HL-60 (cell line): ENCODE data around the gene HOXD13.
A peak's percentile ranks its signal among the peaks of the same experiment; 100 is the strongest.

ENCODE experiments used
- GABPA ChIP-seq: IDR thresholded peaks from 2 replicates; pipeline ENCODE4 v1.6.1; 2012; ENCODE audit warnings: low read depth
- POLR2AphosphoS5 ChIP-seq: IDR thresholded peaks from 2 replicates; pipeline ENCODE4 v1.6.1; 2012; ENCODE audit warnings: low read depth
- TF ChIP-seq, protein P1 (sequence below): IDR thresholded peaks from one replicate; pipeline ENCODE4 v1.5.1; 2011; ENCODE audit warnings: low read length, control low read depth, inconsistent platforms; ENCODE audit not compliant: insufficient read depth
- TF ChIP-seq, protein P2 (sequence below): IDR thresholded peaks from 2 replicates; pipeline ENCODE4 v1.6.1; 2012; ENCODE audit warnings: low read depth; ENCODE audit not compliant: insufficient replicate concordance

DNA sequence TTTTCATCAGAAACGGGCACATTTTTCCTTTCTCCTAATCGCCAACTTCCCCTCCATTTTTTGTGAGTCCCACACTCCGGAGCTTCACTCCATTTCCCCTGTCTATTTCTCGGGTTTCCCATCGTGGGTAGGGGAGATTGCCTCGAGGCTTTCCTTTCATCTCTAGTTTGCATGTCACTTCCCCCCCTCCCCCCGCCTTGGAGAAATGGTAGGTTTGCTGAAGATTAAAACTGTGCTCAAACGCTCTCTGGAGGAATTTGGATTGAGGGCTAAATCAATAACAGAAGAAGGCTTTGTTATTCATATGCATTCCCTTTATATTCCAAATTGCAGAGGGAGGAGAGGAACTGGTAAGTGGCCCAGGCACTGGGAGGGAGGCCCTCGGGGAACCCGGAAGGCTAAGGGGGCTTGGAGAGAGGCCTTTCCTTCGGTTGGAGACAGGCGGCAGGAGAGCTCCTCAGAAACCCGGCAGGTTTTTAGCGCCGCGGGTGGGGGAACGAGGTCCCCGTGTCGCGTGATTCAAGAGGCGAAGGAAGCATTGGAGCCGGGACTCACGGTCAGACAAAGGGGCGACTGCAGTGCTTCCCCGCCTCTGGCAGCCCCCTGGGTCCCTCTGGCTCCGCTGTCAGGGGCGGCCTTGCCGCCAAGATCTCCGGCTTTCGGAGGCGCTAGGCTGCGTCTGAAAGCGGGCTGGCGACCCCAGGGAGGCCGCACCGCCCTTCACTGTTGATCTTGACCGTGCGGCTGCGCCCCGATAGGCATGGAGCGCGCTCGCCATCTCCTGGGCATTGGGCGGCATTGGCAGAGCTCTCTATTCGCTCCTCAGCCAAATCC, 4.7 kb downstream of the HOXD13 start:
- TF ChIP-seq, protein P1, sequence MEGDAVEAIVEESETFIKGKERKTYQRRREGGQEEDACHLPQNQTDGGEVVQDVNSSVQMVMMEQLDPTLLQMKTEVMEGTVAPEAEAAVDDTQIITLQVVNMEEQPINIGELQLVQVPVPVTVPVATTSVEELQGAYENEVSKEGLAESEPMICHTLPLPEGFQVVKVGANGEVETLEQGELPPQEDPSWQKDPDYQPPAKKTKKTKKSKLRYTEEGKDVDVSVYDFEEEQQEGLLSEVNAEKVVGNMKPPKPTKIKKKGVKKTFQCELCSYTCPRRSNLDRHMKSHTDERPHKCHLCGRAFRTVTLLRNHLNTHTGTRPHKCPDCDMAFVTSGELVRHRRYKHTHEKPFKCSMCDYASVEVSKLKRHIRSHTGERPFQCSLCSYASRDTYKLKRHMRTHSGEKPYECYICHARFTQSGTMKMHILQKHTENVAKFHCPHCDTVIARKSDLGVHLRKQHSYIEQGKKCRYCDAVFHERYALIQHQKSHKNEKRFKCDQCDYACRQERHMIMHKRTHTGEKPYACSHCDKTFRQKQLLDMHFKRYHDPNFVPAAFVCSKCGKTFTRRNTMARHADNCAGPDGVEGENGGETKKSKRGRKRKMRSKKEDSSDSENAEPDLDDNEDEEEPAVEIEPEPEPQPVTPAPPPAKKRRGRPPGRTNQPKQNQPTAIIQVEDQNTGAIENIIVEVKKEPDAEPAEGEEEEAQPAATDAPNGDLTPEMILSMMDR: peak; percentile 92
- TF ChIP-seq, protein P2, sequence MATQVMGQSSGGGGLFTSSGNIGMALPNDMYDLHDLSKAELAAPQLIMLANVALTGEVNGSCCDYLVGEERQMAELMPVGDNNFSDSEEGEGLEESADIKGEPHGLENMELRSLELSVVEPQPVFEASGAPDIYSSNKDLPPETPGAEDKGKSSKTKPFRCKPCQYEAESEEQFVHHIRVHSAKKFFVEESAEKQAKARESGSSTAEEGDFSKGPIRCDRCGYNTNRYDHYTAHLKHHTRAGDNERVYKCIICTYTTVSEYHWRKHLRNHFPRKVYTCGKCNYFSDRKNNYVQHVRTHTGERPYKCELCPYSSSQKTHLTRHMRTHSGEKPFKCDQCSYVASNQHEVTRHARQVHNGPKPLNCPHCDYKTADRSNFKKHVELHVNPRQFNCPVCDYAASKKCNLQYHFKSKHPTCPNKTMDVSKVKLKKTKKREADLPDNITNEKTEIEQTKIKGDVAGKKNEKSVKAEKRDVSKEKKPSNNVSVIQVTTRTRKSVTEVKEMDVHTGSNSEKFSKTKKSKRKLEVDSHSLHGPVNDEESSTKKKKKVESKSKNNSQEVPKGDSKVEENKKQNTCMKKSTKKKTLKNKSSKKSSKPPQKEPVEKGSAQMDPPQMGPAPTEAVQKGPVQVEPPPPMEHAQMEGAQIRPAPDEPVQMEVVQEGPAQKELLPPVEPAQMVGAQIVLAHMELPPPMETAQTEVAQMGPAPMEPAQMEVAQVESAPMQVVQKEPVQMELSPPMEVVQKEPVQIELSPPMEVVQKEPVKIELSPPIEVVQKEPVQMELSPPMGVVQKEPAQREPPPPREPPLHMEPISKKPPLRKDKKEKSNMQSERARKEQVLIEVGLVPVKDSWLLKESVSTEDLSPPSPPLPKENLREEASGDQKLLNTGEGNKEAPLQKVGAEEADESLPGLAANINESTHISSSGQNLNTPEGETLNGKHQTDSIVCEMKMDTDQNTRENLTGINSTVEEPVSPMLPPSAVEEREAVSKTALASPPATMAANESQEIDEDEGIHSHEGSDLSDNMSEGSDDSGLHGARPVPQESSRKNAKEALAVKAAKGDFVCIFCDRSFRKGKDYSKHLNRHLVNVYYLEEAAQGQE: no peak
- TF ChIP-seq POLR2AphosphoS5: no peak
- TF ChIP-seq GABPA: no peak
